CD14-positive monocyte (primary cell): ENCODE measurements around the gene RTL5. TPM values are rescaled to one million over a fixed set of nuclear protein-coding genes. Genes with fewer than 3 reads are reported as not detected.

ENCODE experiments used
- DNase-seq, 3 donors: peaks; one replicate each; pipeline ENCODE4 v3.0.0-alpha.2; 2011 to 2022
- H2AFZ ChIP-seq: 2 replicates; pipeline ENCODE4 v1.6.0; 2012; ENCODE audit warnings: mild to moderate bottlenecking, low read depth, low read length, inconsistent platforms; ENCODE audit not compliant: insufficient read depth, poor library complexity, severe bottlenecking
- H3K27ac ChIP-seq, 2 donors: 1 replicate in 1 of 2; 2 replicates in 1 of 2; pipeline ENCODE4 v1.5.1; 2012 to 2013; ENCODE audit warnings: low read length in 2 of 2, control low read depth in 1 of 2, inconsistent platforms in 1 of 2, low read depth in 1 of 2, mild to moderate bottlenecking in 1 of 2
- H3K27me3 ChIP-seq, 2 donors: one replicate each; pipeline versions ENCODE4 v1.6.0 to v1.6.1; 2011 to 2013; ENCODE audit warnings: low read length in 2 of 2; ENCODE audit not compliant: control insufficient read depth in 2 of 2, insufficient read depth in 2 of 2
- H3K36me3 ChIP-seq, 2 donors: replicated peaks in 1 of 2; 1 replicate in 1 of 2; 2 replicates in 1 of 2; pipeline versions ENCODE4 v1.5.1 to v1.6.1; 2012 to 2013; ENCODE audit warnings: low read length in 2 of 2, control low read depth in 1 of 2, inconsistent platforms in 1 of 2, mild to moderate bottlenecking in 1 of 2; ENCODE audit not compliant: insufficient read depth in 2 of 2, control insufficient read depth in 1 of 2
- H3K4me1 ChIP-seq, 2 donors: 1 replicate in 1 of 2; 2 replicates in 1 of 2; pipeline versions ENCODE4 v1.5.1 to v1.6.1; 2012 to 2013; ENCODE audit warnings: low read length in 2 of 2, control low read depth in 1 of 2, inconsistent platforms in 1 of 2, mild to moderate bottlenecking in 1 of 2, moderate library complexity in 1 of 2; ENCODE audit not compliant: insufficient read depth in 2 of 2, control insufficient read depth in 1 of 2
- H3K4me2 ChIP-seq: replicated peaks from 2 replicates; pipeline ENCODE3; 2012; ENCODE audit warnings: low read length, moderate library complexity, mild to moderate bottlenecking; ENCODE audit not compliant: poor library complexity, severe bottlenecking; ENCODE audit errors: extremely low read depth
- H3K4me3 ChIP-seq, 3 experiments: fragments of 200-600 bp in 1 of 3; sonication (generic) in 1 of 3; replicated peaks in 1 of 3; 1 replicate in 2 of 3; 2 replicates in 1 of 3; pipeline ENCODE4 v1.5.1; 2011 to 2013; ENCODE audit warnings: low read length in 3 of 3, mild to moderate bottlenecking in 3 of 3, control low read depth in 2 of 3, low read depth in 2 of 3, inconsistent platforms in 1 of 3, moderate library complexity in 1 of 3
- H3K79me2 ChIP-seq: 2 replicates; pipeline ENCODE4 v1.6.0; 2012; ENCODE audit warnings: mild to moderate bottlenecking, control low read depth, inconsistent platforms, low read length, moderate library complexity; ENCODE audit not compliant: insufficient read depth
- H3K9ac ChIP-seq: 2 replicates; pipeline ENCODE4 v1.6.0; 2017; ENCODE audit warnings: low read length, mild to moderate bottlenecking; ENCODE audit not compliant: insufficient read depth, poor library complexity, severe bottlenecking
- H3K9me3 ChIP-seq, 2 donors: replicated peaks in 1 of 2; 1 replicate in 1 of 2; 2 replicates in 1 of 2; pipeline versions ENCODE4 v1.5.1 to v1.6.1; 2012 to 2013; ENCODE audit warnings: low read length in 2 of 2, control low read depth in 1 of 2; ENCODE audit not compliant: control insufficient read depth in 1 of 2, insufficient read depth in 1 of 2
- H4K20me1 ChIP-seq: 2 replicates; pipeline ENCODE4 v1.6.0; 2012; ENCODE audit warnings: mild to moderate bottlenecking, low read length, control low read depth, moderate library complexity; ENCODE audit not compliant: insufficient read depth
- H3K27ac Mint-ChIP-seq, 7 donors: one replicate each; pipeline ENCODE4 v1.8.0; 2020; ENCODE audit warnings: mild to moderate bottlenecking in 7 of 7, mixed read lengths in 7 of 7, moderate library complexity in 6 of 7, inconsistent platforms in 2 of 7
- H3K27me3 Mint-ChIP-seq, 3 donors: one replicate each; pipeline ENCODE4 v1.8.0; 2021 to 2022; ENCODE audit warnings: low read depth in 3 of 3, mild to moderate bottlenecking in 3 of 3, mixed read lengths in 3 of 3, moderate library complexity in 3 of 3, inconsistent platforms in 1 of 3
- H3K36me3 Mint-ChIP-seq, 2 donors: one replicate each; pipeline ENCODE4 v1.8.0; 2020; ENCODE audit warnings: mixed read lengths in 2 of 2, inconsistent platforms in 1 of 2, mild to moderate bottlenecking in 1 of 2
- H3K4me1 Mint-ChIP-seq: one replicate; pipeline ENCODE4 v1.8.0; 2020; ENCODE audit warnings: mild to moderate bottlenecking, mixed read lengths
- H3K4me3 Mint-ChIP-seq, 2 donors: one replicate each; pipeline ENCODE4 v1.8.0; 2020; ENCODE audit warnings: mild to moderate bottlenecking in 2 of 2, mixed read lengths in 2 of 2, moderate library complexity in 1 of 2
- H3K9me3 Mint-ChIP-seq, 7 donors: one replicate each; pipeline ENCODE4 v1.8.0; 2020 to 2022; ENCODE audit warnings: mixed read lengths in 7 of 7, mild to moderate bottlenecking in 6 of 7, moderate library complexity in 6 of 7, inconsistent platforms in 2 of 7
- WGBS: methylation state at CpG from one replicate; pipeline ENCODE4 v1.1.5; 2013; ENCODE audit warnings: missing lambda C conversion rate; ENCODE audit not compliant: insufficient coverage; 5-methylcytosine and 5-hydroxymethylcytosine counted together
- intact Hi-C, 2 donors: fragments of 100-400 bp; cut with micrococcal nuclease; formaldehyde crosslinking; loops; one replicate each; pipeline versions ENCODE4 v1.15.0 to v1.15.1; 2023
- polyA plus RNA-seq, 3 donors: library from polyadenylated mRNA; depleted of rRNA in 1 of 3; unstranded in 2 of 3; stranded (reverse) in 1 of 3; fragments of 300-500 nt in 2 of 3; fragments of >200 nt in 1 of 3; fragmentation: Illumina TruSeq in 2 of 3; gene quantifications; 1 replicate in 2 of 3; 2 replicates in 1 of 3; pipeline ENCODE4 v1.2.3, GENCODE V29; 2012 to 2021
- TF ChIP-seq, protein P1 (sequence below): fragments of 200-600 bp; IDR thresholded peaks from one replicate; pipeline ENCODE4 v1.8.0; 2022; ENCODE audit warnings: antibody characterized with exemption, mild to moderate bottlenecking

RTL5 gene
- polyA plus RNA-seq, 3 donors: 0.24 to 4.9 (median 0.59) TPM

DNA sequence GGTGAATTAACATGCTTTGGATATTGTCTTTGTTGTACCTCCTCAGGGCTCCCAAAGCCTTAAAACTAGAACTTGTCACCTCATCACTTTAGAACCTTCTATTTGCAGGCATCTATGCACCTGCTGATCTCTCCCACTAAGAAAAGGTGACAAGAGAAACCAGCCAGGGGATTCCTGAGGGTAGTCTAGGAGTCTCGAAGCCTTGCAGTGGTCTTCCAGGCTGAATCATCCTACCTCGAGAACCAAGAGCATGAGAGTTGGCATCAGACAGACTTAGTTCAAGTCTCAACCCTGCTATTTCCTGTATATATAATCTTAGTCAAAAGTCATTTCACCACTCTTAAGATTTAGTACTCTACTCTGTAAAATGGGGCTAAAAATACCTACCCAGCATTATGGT, 29.6 kb downstream of the RTL5 start:
- H3K27me3 Mint-ChIP-seq: peaks cover 0 to 25% (median 0%) of the 10 kb centered on the region in 3 donors
- peaks cover 0 to 10% (median 3%) of the 10 kb centered on the region in 7 donors for H3K9me3 Mint-ChIP-seq
- TF ChIP-seq, protein P1, sequence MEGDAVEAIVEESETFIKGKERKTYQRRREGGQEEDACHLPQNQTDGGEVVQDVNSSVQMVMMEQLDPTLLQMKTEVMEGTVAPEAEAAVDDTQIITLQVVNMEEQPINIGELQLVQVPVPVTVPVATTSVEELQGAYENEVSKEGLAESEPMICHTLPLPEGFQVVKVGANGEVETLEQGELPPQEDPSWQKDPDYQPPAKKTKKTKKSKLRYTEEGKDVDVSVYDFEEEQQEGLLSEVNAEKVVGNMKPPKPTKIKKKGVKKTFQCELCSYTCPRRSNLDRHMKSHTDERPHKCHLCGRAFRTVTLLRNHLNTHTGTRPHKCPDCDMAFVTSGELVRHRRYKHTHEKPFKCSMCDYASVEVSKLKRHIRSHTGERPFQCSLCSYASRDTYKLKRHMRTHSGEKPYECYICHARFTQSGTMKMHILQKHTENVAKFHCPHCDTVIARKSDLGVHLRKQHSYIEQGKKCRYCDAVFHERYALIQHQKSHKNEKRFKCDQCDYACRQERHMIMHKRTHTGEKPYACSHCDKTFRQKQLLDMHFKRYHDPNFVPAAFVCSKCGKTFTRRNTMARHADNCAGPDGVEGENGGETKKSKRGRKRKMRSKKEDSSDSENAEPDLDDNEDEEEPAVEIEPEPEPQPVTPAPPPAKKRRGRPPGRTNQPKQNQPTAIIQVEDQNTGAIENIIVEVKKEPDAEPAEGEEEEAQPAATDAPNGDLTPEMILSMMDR: no peak
- peaks cover 9 to 19% of the 10 kb centered on the region in 2 donors for H3K36me3 Mint-ChIP-seq
- peak overlapping the region; percentile 89 to 95 for H3K4me3 Mint-ChIP-seq
- no peaks in the 10 kb centered on the region for H4K20me1 ChIP-seq
- H3K36me3 ChIP-seq: no peaks in the 10 kb centered on the region
- H3K4me2 ChIP-seq: peak overlapping the region; percentile 73
- H3K27ac Mint-ChIP-seq: peak overlapping the region; percentile 97 to 99 (median 98)
- no peak for DNase-seq
- peaks cover 65% of the 10 kb centered on the region for H3K4me1 Mint-ChIP-seq
- no peaks in the 10 kb centered on the region for H3K27me3 ChIP-seq
- H3K9ac ChIP-seq: peak overlapping the region; percentile 90
- H3K79me2 ChIP-seq: peaks cover 55% of the 10 kb centered on the region
- no peaks in the 10 kb centered on the region for H3K9me3 ChIP-seq
- H3K27ac ChIP-seq: peak overlapping the region; percentile 96 to 98
- H3K4me1 ChIP-seq: peaks cover 80 to 89% of the 10 kb centered on the region in 2 donors
- WGBS: no CpG with 5 or more reads among the region's 2 CpGs
- no peak overlapping the region for H2AFZ ChIP-seq
- peak overlapping the region; percentile 53 to 80 (median 80) for H3K4me3 ChIP-seq
- intact Hi-C loops: no loop called here

GRCh38 chrX:72101597-72102037, 30.1 kb downstream of the RTL5 start:
- WGBS: 0% methylated on average over 1 of the region's 4 CpGs
- Histone ChIP-seq H3K9ac (peak overlapping the region; percentile 90), H3K36me3 (no peaks in the 10 kb centered on the region), H3K9me3 (no peaks in the 10 kb centered on the region), H3K79me2 (peaks cover 55% of the 10 kb centered on the region), H3K27me3 (no peaks in the 10 kb centered on the region), H4K20me1 (no peaks in the 10 kb centered on the region), H3K27ac (peak overlapping the region; percentile 96 to 98), H2AFZ (no peak overlapping the region), H3K4me1 (peaks cover 82 to 94% of the 10 kb centered on the region in 2 donors), H3K4me3 (peak overlapping the region; percentile 53 to 80 (median 80)), H3K4me2 (peak overlapping the region; percentile 73)
- DNase-seq: peak; percentile 58 to 75 (median 60)
- peaks cover 69% of the 10 kb centered on the region for H3K4me1 Mint-ChIP-seq
- peaks cover 0 to 10% (median 3%) of the 10 kb centered on the region in 7 donors for H3K9me3 Mint-ChIP-seq
- intact Hi-C loops: no loop called here
- peaks cover 9 to 19% of the 10 kb centered on the region in 2 donors for H3K36me3 Mint-ChIP-seq
- peak overlapping the region; percentile 89 to 95 for H3K4me3 Mint-ChIP-seq
- H3K27ac Mint-ChIP-seq: peak overlapping the region; percentile 97 to 99 (median 98)
- TF ChIP-seq, protein P1: no peak
- H3K27me3 Mint-ChIP-seq: peaks cover 0 to 28% (median 0%) of the 10 kb centered on the region in 3 donors
